Measurements from ENCODE around the gene SEMA7A.

The SEMA7A gene

DNA sequence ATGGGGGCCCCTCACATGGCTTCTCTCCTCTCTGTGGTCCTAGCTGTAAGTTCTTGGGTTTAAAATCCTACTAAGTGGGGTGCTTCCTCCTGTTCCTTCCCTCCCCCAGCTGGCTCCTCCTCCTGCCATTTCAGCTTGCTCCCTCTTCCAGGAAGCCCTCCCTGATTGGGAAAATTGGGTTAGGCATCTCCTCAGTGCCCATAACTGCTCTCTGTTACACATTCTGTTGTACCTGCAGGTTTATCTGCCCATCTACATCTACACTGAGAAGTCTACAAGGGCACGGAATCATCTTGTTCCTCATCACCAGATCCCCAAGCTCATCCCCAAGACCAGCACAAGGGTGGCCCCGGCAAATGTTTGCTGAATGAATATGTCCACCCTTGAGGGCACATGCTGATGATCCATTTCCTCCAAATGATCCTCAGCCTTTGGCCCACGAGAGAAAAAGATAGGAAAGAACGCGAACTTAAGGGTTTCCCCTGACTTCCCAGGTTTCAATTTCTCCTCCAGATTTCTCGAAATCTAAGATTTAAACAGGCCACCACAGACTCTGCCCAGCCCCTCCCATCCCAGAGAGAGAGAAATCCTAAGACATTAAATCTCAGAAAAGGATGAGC lies 3.9 kb downstream of the SEMA7A start:
- no peak for DNase-seq

DNA sequence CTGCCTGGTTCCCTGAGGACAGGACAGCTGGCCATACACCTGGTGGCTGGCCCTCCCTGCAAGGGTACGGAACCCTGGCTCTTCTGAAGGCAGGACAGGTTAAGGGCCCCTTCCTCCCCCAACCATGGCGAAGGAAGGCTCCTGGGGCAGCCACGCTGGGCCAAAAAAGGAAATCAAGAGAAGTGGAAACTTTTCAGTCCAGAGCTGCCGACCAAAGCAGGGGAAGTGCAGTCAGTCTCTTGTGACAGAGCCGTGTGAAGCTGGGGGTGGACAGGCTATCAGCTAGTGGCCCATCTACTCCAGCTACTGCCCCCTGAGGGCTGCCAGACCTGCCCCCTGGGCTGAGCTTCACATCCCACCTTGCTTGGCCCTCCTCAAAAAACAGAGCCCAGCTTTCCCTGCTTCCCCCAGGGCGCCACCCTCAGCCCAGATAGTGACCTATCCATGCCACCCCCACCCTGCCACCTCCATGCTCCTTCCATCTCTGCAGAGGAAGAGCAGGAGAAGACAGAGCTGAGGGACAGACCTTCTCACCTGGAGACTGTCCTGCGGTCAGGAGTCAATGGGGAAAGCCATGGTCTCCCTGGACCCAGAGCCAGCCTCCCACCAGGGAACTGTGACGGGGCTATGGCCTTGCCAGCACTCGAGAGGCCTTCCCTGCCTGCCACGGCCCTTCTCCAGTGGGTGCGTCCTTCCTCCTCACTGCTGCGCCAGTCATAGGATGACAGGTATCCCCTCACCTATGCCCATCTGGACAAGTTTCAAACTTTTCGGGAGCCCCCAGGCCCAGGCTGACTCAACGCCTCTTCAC lies 4.6 kb downstream of the SEMA7A start:
- DNase-seq: no peak

DNA sequence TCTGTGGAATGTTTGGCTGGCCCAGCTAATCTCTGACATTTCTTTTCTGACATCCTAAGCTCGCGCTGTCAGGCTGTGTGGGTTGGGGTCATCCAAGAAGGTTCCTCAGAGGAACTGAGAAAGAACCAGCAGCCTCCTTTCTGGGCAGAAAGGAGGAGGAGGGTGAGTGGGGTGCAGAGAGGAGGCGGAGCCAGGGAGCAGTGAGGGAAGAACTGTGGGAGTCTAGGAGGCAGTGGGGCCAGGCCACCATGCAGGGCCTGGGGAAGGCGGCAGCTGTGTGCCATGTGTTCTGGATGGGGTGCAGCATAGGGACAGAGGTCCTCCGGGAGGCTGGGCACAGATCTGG lies 5.3 kb downstream of the SEMA7A start:
- DNase-seq: no peak

DNA sequence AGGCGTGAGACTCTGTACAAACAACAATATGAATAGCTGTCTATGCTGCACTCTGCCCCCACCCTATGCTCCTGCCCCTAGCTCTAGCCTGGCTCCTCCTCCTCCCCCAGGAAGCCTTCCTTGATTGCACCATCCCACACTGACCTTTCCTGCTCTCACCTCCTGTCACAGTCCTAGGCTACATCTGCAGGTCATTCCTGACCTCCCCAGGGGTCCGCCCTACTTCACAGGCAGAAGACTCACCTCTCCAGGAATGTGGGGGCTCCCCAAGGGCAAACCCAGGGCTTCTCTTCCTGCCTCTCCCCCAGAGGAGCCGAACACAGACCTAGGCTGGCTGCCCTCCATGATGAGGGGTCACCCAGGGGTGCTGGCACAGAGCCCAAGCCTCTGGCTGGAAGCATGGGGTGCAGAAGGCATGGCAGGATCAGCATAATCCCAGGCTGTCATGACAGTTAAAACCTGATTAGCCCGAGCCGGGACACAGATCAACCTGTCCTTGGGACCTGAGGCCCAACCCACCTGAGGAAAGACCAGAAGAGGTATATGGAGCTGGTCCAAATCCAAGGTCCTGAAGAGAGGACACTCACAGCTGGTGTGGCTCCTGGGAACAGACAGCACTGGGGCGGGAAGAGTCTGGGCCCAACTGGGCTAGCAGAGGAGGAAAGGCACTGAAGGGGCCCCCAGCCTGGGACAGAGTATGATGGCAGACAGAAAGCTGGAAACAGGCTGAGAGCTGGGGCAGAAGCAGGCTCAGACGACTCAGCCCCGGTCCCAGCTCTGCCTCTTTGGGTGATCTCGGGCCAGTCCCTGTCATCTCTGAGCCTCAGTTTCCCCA lies 5.9 kb downstream of the SEMA7A start:
- no peak for DNase-seq

DNA sequence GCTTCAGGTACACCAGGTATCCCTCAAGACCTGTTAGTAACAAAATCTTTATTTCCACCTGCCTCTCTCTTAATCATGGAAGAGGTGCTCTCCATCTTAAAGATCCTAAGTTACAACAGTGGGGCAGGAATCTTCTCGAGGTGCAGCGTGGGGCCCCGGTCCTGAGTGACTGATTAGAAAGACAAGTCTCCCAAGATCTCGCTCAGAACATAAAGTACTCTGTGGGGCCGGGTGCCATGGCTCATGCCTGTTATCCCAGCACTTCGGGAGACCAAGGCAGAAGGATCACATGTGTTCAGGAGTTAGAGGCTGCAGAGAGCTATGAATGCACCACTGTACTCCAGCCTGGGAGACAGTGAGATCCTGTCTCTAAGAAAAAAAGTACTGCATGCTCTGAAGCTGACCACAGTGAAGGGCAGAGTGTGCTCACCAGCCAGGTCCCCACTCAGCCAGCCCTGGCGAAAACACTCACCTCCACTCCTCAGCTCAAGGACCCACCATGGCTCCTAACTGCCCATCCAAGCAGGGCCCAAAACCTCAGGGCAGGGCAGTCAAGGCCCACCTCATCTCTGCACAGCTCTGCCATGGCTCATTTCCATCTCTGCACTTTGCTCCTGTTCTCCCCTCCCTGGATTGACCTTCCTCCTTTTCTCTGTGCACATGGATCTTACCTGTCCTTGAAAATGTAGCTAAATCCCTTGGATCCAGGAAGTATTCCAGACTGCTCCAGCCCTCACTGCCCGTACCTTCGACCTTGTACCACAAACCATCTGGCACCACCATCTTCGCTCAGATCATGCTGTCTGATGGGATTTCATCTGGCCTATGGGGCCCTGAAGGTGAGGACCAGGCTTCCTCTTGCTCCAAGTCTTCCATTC lies 7.1 kb downstream of the SEMA7A start:
- no peak for DNase-seq

DNA sequence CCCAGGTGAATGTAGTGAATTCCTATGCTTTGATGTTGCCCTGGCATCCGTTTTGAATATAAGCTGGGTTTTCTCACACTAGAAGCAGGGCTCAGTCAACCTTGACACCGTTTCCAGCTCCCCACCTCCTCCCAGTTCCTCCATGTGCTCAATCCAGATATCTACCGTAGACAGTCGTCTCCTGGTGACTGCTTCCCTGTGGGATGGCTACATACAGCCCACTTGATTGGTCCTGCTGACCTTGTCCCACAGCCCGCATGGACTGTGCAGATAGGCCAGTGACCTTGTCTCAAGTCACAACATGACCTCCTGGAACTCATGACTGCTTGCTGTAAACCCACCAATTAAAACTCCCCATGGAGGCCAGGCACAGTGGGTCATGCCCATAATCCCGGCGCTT lies 8.1 kb downstream of the SEMA7A start:
- peak; percentile 19 for DNase-seq

DNA sequence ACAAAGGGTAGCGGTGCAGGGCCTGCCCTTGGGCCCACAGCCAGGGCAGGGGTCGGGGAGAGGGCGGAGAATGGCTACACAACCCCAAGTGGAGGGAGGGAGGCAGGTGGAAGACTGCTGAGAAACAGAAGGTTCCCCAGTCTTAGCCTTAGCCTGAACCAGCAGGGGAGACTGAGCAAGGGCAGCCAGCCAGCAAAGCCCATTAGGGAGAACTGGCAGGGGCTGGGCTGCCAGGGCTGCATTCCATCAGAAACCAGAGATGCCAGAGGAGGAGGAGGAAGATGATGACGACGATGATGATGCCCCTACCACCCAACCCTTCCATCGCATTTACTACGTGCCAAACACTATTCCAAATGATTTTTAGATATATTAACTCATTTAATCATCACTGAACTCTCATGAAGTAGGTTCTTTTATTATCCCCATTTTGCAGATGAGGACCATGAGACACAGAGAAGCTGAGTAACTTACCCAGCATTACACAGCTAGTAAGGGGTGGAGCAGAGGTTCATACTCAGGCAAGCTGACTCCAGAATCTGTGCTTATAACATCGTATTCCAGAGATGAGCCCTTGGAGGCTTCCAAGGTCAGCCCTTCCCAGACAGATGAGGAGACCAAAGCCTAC lies 8.7 kb downstream of the SEMA7A start:
- no peak for DNase-seq

DNA sequence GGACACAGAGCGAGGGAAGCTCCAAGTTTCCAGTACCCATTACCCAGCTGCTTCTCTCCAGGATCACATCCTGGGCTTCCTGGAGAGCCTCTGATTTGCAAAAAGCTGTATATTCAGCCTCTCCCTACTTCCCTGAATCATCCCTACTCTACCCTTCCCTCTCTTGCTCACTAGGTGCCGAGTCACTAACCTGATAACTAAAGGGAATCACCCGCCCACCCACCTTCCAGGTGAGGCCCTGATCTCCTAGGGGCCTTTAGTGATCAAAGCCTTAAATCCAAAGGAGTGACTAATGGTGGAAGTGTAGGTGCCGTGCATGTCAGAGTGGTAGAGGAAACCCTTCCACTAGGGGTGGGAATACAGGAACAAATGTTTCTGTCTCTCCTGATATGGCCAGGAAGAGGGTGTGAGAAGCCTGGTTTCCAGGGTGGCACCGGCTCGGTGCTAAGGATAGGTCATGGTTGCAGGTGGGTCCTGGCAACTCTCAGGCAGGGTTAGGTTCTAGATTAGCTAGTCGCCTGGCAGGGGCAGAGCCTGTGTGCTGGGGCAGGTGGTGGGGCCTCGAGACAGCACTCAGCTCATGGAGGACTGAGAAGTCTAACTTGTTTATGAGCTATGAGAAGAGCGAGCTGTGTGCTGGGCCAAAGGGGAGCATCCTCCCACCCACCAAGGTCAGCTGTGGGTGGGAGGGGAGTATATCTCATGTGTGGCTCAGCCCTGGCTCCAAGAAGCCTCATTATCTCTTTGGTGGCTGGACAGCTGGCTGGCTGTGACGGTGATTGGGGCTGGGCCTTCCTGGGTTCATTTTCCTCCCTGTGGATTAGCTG lies 10.1 kb downstream of the SEMA7A start:
- no peak for DNase-seq

DNA sequence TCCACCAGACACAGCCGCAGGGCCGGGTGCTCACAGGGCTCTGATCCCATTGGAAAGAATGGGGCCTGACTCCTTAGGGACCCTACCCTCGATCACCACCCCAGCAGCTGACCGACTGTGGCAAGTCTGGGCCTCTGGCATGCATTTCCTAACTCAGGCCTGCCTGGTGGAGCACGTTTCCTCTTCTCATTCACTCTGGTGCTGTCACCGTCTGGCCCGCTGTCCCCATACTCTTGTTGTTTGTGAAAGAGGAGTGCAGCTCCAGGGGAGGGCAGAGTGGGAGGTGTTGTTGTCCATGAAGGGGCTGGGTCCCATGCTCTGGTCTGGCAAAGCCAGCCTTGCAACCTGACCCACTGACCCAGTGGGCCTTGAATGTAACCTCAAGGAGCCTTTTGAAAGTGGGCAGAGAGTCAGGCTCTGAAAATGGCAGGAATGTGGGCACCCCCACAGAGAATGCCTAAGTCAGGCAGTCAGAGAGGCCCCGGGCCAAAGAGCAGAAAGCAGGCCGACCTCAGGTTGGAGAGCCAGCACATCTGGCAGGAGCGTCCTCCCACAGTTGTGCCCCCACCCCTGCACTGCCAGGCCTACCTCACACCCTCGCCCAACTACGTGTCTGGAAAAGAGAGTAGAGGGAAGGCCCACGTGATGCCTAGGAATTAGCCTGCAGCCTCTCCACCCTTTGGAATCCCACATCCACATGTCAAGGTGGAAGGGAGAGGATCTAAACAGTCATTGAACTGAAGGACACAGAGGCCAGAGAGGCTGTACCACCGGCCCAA lies 10.9 kb downstream of the SEMA7A start:
- peak; percentile 66 for DNase-seq

DNA sequence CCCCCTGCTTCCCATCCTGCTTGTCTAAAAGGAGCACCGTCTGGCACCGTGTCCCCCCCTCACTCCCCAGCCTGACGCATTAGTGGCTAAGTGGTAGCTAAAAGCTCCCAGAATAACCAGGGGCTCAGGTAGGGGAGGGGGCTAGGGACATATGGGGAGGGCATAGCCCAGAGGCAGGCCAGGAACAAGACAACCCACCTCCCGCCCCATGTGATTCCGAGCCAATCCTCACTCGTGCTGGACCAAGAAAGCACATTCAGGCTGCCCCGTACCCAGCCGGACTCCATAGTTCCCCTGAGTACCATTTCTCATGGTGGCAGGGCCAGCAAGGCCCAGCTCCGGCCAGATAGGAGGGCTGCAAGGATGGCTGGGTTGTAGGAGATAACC lies 11.5 kb downstream of the SEMA7A start:
- DNase-seq: no peak

DNA sequence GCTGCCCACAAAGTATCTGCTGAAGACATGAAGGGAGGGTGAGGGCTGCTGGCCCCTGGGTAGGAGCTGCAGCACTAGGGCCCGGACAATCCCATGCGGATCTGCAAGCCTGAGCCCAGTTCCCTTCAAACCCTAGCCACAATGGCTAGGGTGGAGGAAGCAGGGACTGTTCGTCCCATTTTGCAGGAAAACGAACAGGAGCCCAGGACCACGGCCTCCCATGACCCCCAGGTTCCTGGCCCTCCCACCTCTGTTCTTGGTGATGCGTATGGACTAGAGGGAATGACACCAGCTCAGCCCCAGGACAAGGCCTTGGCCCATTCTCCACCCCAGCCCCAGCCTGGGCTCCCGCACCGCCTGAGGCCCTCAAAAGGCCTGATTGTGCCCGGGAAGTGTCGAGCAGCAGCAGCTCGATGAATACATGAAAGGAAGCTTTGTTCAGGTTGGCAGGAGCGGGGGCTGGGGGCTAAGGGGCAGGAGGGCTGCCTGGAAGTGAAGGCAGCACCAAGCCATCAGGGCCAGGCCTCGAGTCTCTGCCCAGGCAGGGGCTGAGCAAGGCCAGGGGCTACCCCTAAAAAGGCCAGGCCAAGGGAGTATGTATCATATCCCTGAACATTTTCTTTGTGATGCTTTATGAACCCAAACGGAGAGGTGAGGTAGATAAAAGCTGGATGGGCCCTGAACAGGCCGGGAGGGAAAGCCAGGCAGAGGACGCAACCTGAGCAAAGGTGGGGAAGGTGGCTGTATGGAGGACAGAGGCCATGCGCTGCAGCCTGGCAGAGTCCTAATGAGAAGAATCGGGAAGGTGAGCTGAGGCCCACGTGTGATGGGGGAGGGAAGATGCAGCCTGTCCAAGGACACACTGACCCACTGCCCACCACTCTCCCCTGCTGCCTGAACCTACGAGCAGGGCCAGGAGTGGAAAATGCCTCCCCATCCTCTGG lies 12.2 kb downstream of the SEMA7A start:
- DNase-seq: no peak

DNA sequence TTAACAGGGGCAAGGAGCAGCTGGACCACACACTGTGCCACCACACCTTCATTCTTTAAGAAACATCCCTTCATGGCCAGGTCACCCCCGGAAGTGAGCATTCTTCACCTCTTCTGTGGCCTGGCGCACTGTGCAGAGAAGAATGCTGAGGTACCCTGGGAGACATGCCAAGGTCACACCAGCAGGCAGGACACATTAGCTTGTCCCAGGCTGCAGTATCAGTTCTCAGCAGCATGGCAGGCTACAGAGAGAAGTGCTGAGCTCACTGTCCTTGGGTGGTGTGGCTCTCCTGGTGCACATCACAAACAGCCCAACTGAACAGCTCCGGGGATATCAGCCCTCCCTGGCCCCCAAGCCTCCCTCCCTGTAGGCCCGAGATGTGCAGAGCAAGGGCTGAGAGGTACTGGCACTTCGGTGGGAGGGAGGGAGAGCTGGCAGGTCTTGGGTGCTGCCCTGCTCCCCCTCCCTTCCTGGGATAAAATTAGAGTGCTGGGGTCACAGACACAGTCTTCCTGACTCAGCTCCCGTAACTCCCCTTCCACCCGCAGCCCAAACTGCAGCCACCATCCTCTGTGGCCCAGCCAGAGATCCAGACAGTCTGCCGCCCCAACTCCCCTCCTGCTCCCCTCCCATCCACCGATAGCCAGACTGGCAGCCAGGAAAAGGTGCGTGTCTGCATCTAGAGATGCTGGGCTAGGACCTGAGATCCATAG lies 13.4 kb downstream of the SEMA7A start:
- no peak for DNase-seq

DNA sequence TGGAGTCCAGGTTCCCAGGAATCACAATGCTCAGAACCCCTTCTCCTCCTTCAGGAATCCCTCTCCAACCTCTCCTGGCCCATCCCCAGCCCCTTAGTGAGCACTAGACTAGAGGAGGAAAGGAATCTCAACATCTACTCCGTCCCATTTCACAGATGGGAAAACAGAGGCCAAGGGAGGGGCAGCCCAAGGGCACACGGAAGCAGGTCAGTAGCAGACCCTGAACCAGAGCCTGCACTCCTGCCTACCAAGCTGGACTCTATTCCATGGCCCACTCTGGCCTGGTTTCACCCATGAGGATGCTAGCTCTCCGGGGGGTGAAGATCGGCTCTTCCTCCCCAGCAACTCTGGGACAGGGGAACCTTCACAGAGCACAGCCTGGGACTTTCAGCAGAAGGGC lies 14.3 kb downstream of the SEMA7A start:
- DNase-seq: no peak

DNA sequence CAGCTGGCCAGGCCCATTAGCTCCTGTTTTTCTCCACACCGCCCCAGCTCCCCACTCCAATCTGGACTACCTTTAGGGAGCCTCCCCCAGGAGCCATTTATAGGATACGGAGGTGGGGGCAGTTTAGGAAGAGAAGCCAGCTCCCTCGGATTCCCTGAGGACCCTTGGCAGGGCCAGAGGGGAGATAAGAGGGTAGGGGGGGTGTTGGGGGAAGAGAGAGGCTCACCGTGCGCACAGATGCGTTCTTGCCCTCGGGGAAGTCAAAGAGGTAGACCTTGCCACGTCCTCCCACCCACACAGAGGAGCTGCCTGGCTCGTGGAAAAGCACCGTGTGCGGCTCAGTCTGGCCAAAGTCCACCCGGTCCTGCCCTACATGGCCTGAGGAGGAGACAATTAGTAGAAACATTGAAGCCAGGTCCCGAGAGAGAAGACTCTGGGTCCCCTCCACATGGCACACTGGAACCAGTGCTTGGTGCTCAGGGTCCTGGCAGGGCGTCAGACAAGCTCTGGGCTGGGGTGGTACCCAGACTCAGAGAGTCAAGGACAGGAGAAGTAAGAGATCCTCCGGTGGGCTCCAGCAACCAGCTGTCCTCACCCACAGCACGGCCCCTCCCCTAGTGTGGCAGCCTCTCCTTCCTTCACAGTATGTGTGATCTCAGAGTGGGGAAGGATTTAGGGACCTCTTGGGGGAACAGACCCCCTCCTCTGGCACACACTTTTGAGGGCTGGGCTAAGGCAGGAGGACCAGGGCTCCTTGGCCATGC lies 15.0 kb downstream of the SEMA7A start:
- DNase-seq: no peak

DNA sequence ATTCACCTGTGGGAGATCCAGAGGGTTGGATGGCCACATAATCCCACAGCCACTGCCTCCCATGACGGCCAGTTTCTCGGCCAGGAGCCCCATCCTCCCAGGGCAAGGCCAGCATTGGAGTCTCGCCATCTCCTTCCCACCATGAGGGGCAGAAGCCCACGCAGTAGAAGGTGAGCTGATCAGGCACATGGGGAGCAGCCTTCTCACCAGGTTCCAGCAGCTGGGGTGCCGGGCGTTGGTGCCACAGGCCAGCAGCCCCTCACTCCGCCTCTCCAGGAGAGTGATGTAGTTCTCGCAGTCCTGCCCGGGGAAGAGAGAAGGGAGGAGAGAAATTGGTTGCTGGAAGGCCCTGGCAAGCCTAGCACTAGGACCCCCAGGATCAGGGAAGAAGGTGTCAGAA lies 16.1 kb downstream of the SEMA7A start:
- no peak for DNase-seq

DNA sequence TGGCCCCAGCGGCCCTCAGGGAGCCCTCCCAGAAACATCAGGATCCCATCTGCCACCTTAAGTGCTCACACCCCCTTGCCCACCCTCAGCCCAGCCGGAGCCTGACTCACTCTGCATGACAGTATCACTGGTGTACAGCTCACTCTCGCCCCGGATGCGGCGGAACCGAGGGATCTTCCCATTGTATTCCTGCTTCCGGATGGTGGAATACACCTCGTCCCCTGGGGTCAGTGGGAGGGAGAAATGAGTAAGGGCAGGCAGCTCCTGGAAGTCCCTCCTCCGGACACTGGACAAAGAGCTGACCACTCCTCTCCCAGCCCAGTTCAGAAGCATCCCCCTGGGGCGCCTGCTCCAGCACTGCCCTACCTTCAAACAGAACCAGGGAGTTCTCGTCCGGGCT lies 16.5 kb downstream of the SEMA7A start:
- DNase-seq: peak; percentile 27

DNA sequence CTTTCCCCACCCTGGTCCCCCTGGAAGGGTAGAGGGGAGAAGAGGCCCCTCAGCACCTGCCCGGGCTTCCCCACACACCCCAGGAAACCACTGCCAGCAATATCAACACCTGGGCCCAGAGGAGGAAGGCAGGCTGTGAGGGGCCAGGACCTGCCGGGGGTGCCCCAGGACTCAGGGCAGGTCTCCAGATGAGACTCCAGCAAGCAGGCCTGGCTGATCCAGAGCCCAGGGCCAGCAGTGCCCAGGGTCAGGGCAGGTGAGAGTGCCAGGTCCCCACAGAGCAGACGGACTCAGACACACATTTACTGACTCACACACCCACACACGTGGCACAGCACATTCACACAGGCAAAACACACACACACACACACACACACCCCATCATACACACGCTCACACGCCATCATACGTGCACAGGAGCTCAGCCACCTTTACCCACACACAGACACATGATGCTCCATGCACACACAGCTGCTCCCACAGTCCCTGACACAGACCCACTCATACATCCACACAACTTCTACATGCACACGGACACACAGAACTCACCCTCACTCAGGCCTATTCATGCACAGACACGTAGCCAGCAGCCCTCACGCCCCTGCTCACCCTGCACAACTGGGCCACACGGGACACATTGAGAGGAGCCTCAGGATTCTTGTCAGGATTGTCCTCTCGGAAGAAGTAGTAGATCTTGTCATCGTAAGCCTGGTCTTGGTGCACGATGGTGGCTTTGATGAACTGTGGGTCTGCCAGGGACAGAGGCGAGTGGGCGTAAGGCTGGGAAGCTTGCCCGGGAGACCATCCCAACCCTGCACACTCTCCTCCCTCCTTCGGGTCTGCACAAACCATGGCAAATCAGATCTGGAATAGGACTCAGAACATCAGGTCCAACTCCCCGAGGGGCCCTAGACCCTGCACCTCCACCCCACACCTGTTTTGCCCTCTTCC lies 17.5 kb downstream of the SEMA7A start:
- DNase-seq: no peak
